ENCODE data around the gene DUOX1.
"Not testable (repeated sequence)": the region's sequence is repeated elsewhere in the genome, so short reads cannot be mapped to it uniquely, and the experiment has no call there.

DUOX1 gene

DNA sequence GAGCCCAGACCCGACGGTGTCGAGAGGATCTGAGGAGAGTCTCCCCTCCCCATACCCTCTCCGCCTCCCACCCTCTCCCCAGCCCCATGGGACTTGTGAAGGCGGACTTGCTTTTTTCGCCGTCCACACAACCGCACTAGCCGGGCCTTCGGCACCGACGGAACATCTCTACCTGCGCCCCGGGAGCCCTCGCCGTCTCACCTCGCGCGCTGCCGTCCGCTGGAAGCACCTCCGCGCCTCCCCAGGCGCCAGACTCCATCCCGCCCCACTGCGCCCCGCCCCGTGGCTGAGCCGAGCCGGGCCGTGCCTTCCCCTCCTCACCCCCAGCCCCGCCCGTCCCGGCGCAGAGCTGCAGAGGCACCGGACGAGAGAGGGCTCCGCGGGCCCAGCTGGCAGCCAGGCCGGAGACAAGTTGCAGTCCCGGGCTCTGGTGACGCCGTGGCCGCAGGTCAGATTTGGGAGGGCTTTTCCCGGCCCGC lies at the start of gene DUOX1, which contains the start of gene DUOXA1:
DUOX1 (plus strand) TSS at position 344 of the 479 bp plus-strand sequence. CDS start 1,973 bp downstream, outside the sequence.
DUOXA1 (minus strand) TSS at position 229 of the 479 bp plus-strand sequence. CDS start 6,865 bp downstream, outside the sequence.
- no peak for FAIRE-seq

DNA sequence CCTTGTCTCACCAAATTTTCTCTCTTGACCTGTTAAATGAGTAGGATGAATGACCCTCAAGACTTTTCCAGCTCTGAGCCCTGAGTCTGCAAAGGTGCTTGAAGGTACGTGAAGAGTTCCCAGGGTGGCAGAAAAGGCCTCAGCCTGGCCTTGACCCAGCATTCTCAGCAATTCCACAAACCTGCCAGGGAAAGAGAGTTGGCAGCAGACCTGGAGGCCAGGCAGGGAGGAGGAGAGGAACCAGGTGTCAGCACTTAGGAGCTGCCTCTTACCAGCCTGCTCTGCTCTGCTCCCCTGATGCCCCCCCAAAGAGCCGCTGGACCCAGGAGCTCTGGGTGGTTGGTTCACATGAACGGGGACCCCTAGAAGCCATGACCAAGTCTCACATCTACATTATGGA lies 49.2 kb upstream of the DUOX1 start:
- not testable (repeated sequence) for FAIRE-seq

DNA sequence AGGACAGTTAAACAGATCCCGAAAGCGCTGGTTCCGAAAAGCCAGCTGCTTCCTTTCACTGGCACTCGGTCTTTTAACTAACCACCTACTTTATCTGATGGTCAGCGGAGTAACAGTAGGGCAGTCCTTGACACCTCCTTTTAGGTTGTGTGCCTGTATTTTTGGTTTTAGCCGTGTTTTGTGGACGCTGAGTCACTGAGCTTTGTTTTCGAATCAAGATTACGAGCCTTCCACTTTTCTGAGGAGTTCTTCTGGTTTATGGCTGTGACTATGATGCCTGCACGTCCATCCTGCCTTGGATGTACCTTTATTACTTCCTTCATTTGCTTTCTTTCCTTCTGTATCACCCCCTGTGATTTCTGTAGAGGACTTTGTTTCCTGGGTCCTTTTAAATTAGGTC lies 47.4 kb upstream of the DUOX1 start:
- not testable (repeated sequence) for FAIRE-seq

DNA sequence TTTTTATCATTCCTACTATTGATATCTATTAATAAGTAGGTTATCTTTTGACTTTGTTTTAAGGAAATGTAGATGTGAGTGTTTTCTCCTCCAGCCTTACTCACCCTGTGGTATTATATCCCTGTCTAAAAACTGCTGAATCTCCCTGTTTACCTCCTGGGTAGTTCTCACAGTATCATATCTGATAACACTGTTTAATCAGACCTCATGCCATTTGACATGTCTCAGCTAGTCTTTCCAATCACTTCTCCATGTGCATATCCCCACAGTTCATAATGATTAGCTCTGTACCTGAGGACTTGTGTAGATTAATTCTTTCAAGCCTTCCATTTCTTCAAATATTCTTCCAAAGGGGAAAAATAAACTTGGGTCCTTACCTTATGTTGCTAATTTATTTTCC lies 46.6 kb upstream of the DUOX1 start:
- no peak for FAIRE-seq

DNA sequence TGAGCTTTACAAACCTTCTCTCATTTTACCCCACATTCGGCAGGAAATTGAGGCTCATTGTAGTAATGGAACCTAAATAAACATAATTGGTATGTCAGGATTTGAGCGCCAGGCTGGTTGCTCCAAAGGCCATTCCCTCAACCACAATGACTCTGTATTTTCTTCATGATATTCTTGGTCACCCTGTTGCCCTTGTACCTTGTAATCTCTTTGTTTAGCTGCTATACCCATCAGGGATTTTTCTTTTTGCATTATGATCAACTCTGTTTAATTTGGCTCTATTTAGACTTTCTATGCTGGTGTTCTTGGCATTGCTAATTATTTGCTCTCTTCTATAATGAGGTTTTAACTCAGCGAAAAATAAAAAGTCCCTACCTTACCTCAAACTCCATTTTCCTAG lies 45.6 kb upstream of the DUOX1 start:
- FAIRE-seq = no peak

DNA sequence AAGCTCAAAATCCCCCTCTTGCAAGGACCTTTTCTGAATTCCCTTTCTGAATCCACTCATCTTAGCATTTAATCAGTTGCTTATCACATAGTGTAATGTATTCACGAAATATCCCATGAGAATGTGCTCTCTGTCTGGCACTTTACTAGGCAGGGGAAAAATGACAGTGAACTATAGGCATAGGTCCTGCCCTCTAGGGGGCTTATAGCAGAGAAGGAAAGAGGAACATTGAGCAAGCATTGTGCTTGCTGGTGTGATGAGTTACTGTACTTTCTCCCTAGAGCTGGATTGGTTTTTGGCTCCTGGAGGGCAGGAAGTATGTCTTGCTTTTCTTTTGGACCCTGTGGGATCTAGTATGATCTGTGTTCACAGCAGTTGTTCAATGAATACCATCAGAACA lies 42.3 kb upstream of the DUOX1 start:
- no peak for FAIRE-seq

DNA sequence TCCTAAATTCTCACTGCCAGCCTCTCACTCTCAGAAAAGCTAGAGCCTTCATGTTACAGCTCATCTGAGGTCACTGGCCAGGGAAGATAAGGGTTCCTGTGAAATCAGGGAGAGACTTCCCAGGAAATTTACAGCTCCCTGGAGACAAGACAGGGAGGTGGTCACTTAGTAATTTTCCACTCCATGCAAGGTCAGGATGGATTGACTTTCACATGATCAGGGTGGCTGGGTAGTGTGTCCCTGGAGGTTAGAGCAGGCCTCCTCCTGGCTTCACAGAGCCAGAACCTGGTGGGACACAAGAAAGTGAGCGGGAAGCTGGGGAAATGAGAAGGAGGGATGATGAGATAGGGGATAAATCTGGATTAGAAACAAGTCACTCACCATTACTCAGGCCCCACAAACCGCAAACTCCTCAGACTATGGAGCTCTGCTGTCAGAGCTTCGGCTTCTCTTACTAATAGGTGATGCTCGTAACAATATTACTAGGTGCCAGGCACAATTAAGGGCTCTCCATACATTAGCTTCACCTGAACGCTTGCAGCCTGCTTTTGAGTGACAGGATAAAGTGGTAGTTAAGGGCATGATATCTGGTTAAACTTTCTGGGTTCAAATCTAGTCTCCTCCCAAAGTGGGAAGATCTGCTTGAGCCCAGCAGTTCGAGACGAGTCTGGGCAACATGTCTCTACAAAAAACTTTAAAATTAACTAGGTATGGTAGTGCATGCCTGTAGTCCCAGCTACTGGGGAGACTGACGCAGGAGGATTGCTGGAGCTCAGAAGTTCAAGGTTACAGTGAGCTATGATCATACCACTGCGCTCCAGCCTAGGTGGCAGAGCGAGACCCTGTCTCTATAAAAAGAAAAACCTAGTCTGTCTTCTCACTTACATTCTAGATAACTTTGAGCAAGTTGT lies 40.7 kb upstream of the DUOX1 start:
- FAIRE-seq = no peak

DNA sequence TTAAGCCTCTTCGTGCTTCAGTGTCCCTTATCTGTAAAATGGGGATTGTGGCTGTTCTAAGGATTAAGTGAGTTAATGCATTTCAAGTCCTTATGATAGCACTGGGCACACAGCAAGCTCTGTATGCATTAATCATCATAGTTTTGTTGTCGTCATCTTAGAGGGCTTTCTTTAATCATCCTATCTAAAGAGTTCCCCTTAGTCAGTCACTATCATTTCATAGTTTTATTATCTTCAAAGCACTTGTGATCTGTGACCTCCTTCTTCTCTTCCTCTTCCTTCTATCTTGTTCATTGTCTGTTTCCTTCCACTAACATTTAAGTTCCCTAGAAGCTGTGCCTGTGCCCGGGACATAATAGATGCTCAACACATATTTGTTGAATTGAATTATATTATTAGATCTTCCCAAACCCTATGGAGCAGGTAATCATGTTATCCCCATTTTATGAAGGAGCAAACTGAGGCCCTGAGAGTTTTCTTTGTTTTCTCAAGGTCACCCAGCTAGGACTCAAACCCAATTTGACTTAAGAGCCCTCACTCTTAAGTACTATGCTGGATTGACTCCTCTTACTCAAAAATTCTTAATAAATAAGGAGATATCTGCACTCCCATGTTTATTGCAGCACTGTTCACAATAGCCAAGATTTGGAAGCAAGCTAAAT lies 40.0 kb upstream of the DUOX1 start:
- FAIRE-seq = no peak

DNA sequence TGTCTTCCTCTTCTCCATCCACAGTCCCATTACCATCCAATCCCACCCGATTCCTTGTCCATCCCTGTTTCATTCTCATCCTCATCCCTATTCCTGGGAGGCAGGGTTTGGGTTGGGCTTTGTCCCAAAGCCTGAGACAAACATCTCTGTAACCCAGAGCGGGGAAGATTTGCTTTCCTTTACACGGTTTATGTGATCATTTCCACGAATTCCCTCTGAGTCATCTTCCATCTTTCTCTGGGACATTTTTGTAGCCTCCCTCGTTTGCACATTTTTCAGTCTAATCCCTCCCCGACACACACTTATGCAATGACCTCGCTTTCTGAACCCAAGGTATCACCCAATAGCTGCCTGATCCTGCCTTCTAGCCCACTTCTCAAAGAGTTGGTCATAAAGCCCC lies 38.6 kb upstream of the DUOX1 start:
- FAIRE-seq = no peak

DNA sequence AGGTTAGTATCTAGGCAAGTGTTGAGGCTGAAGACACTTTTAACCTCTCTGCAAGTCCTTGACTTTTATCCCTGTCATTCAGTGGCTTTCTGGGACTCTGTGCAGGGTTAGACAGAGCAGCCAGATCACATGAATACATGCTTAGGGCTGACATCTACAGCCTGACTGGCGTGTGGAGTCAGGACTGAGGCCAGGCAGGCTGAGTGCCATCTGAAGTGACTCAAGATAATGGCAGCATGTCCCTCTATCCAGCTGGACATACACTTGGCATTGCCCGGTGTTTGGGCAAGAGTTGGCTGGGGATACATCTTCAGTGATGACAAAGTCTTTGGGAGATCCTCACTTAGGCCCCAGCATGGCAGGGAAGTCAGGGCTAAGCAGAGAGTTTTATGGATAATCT lies 38.2 kb upstream of the DUOX1 start:
- no peak for FAIRE-seq

DNA sequence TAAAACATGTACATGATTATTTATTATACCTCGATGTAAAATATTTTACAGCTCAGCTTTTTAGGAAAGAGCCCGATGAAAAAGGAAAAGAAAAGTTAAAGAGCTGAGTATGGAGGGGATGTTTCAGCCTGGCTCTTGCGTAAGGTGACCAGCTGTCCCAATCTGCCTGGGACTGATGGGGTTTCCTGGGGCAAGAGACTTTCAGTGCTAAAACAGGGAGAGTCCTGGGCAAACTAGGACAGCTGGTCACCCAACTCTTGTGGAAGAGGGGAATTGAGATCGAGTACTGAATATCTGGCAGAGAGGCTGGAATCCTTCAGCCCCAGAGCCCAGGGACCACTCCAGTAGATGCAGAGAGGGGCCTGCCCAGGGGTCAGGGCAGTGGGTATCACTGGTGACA lies 36.8 kb upstream of the DUOX1 start:
- FAIRE-seq = no peak

DNA sequence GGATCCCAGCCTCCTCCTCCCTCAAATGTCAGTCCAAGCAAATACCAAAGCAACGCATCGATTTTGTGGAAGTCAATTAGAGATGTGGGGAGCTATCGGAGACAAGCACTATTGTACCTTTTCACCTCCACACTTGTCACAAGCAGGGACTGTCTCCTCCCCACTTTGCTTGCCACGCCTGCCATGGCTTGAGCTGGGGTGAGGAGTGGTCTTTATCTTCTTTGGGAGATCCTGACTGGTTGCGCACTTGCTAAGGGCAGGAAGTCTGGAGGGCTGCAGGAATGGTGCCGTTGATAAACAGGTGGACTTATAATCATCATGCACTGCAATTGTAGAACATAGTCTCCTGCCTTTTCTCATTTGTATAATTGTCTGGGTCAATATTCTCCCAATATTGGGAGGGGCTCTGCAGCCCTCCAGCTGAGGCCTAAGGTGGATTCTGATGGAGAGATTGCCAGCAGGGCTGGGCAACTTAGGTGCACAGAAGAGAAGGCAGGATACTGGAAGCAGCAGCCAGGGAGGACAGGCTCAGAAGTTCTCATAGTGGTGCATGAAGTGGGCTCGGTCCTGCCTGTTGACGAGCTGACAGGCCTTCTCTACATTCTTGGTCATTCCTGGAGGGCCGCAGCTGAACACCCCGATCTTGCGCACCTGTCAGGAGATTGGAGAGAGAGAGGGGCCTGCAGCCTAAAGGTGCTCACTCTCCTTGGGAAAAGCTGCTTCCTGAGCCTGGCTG lies 36.0 kb upstream of the DUOX1 start:
- FAIRE-seq = no peak

DNA sequence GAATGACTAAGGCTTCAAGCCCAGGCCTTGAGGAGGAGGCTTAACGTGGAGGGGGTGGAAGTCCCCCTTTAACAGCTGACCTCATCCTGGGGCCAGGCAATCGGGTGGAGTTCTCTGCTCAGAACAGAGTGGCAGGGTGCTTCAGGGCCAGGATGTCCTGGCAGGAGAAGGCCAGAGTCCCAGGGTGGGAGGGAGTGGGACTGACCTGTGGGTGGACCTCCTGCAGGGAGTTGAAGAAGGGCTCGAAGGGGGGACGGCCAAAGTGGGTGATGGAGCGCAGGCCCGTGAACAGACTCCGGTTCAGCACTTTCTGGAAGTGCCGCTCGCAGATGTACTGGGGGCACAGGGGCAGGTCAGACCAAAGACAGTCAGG lies 35.5 kb upstream of the DUOX1 start:
- no peak for FAIRE-seq

DNA sequence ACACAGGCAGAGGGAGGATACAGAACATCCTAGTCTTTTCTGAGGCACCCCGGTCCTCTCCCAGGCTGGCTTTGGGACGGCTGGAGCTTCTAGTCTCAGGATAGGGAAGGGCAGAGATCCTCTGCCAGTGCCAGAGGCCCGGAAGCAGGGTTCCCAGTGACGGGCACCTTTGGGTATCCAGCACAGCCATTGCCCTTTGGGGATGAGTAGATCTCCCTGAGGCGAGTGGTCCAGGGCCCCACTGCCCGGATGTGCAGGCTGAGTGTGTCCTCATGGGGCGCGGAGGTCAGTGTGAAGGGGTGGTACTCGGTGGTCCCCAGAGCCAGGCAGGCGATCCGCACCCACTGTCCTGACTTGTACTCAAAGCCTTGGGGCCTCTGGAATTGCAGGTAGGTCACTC lies 34.1 kb upstream of the DUOX1 start:
- FAIRE-seq = no peak

DNA sequence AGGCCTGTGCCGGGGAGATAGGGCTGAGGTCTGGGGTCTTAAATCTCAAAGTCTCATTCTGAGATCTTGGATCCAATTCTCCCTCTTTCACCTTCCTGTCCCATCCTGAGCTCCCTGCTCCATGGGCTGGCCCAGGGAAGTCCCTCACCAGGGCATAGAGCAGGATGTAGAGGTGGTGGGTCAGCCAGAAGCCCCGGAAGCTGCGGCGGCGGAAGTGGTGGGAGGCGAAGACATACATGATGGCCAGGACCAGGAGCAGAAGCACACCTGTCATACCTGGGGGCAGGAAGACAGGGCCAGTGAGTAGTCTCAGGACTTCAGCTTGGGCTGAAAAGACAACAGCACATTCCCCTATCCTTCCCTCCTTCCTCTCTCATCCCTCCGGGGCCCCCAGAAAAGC lies 32.3 kb upstream of the DUOX1 start:
- FAIRE-seq = no peak

DNA sequence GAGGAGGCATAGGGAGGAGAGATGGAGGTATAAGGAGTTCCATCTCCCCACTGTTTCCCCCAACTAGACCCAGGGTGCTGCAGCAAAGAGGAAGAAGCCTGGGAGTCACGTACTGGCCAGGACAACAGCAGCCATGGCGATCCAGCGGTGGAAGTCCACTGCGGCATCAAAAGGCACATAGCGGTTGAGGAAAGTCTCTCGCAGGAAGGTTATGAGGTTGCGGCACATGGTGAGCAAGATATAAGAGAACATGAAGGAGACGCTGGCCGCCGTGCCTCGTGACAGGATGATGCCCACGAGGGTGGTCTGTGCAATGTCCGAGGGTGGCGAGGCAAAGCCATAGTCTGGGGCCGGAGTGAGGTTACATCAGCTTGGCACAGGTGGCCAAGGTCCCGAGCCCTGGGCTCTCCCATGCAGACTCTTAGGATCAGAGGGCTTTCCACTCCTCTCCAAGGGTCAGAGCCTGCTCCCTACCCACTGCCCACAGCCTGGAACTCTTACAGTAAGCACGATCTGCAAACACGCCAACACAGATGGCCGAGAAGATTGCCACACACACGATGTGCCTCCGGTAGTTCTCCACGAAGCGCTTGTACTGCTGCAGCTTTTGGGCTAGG lies 30.1 kb upstream of the DUOX1 start:
- FAIRE-seq = no peak

DNA sequence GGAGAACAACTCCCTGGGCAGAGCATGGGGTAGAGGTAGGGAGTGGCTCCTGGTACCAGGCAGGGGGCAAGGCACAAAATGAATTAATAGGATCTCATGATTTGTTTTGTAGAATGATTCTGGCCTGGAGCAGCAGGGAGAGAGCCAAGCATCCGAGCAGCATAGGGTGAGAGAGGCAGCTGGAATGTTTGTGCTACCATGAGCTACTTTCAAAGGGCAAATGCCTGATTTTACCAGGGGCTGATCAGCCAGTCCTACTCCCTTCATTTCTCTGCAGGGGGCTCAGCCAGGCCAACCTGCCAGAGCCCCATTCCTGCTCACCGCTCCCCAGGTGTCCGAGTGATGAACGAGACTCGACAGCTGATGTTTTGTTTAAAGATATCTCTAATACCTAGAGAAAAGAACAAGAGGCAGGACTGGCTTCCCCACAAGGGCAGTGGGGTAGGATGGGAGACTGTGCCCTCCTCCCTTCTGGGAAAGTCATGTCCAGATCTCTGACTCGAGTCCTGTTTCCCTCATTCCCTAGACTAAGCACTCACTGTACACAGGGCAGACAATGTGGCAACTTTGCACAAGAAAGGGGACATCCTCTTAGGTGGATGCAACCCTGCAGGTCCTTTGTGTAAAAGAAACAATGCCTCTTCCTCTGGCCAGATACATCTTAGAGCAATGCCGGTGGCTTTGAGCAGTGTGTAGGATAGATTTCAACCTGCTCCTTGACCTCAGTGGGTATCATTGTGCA lies 28.7 kb upstream of the DUOX1 start:
- FAIRE-seq = no peak

DNA sequence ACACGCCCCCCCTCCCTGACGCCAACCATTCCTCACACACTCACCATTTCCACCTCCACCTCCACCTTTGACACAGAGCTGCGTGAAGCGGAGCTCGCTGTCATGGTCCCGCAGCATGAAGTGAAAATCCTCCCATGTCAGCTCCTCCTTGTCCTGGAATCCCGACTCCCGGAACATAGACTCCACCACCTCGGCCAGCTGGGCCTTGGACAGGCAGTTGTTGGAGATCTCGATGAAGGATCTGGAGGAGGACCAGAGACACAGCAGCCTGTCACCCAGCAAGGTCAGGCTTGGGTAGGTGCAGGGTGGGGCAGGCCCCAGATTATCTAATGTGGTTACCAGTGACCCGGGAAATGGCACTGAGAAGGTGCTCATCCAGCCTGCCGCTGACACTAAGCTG lies 28.0 kb upstream of the DUOX1 start:
- FAIRE-seq = no peak

DNA sequence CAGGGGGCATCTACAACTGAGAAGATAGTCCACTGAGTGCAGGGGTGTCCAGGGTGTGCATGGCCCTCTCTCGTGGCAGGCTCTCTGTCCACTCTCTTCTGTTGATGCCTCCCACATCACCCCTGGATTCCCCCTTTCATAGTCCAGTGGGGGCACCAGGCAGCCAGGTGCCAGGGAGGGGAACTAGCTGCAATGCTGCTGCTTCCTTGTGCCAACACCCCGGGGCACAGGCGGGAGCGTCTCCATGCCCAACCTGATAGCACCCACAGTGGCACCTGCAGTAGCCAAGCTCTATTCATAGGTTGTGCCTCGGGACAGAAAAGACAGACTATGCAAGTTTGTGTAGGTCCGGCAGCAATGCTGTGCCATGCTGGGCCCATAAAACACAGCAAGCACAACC lies 27.6 kb upstream of the DUOX1 start:
- FAIRE-seq = no peak

DNA sequence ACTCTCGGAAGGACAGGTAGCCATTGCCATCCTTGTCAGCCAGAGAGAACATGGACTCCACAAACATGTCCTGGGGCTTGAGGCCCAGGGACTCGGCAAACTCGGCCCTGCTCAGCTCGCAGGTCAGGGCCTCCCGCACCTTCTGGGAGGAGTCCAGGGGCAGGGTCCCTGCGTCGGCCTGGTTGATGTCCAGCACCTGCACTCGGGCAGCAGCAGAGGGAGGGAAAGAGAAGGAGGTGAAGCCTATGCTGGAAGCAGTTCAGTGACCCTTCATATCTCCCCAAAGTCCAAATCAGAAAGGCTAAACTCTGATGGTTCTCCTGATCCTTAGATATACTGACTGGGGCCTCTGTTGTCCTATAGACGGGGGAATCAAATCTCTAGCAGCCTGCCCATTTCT lies 25.6 kb upstream of the DUOX1 start:
- FAIRE-seq = not testable (repeated sequence)

DNA sequence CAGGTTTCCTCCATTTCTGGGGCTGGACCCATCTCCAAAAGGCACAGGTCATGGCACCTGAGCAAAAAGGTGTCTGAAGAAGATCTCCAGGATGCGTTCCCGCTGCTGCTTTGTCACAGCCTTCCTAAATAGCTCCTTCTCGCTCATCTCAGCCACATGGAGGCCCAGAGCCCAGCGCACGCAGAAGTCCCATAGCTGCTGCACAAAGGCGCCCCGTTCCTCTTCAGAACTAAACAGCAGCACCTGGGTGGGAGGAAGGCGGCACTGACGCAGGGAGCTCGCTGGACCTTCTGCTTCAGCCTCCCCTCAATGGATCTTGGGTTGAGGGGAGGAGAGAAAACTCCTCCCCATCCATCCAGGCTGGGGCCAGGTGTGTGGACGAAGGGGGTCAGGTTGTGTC lies 24.2 kb upstream of the DUOX1 start:
- no peak for FAIRE-seq

Data from A204.1 (cell line).